Stimulated activated CD8-positive, alpha-beta memory T cell treated with anti-CD3 and anti-CD28 coated beads, Interleukin-7, amount 100 ng/mL, for 24 hours (primary cell): ENCODE data around the gene KCMF1.
A peak's percentile ranks its signal among the peaks of the same experiment; 100 is the strongest.

ENCODE experiments used
- DNase-seq: peaks from one replicate; pipeline ENCODE4 v3.0.0-alpha.2; 2020; ENCODE audit warnings: low read depth

Gene KCMF1

GRCh38 chr2:85024372-85025047 lies 53.5 kb downstream of the KCMF1 start:
- DNase-seq = no peak

GRCh38 chr2:85032621-85033020 lies 61.7 kb downstream of the KCMF1 start:
- DNase-seq = no peak

GRCh38 chr2:85033388-85033787 lies 62.4 kb downstream of the KCMF1 start:
- DNase-seq = no peak

GRCh38 chr2:85034158-85034557 lies 63.2 kb downstream of the KCMF1 start:
- DNase-seq = no peak

GRCh38 chr2:85037622-85038021 lies 66.7 kb downstream of the KCMF1 start:
- no peak for DNase-seq

- no peak for DNase-seq
Measured at GRCh38 chr2:85042330-85042729, 71.4 kb downstream of the KCMF1 start.

GRCh38 chr2:85048534-85048933 lies 77.6 kb downstream of the KCMF1 start:
- no peak for DNase-seq

- DNase-seq = no peak
Measured at GRCh38 chr2:85049236-85049635, 78.3 kb downstream of the KCMF1 start.

GRCh38 chr2:85053802-85054201 lies 82.8 kb downstream of the KCMF1 start:
- no peak for DNase-seq

- no peak for DNase-seq
Measured at GRCh38 chr2:85057226-85057962, 86.4 kb downstream of the KCMF1 start.

- no peak for DNase-seq
Measured at GRCh38 chr2:85061896-85062295, 90.9 kb downstream of the KCMF1 start.

- no peak for DNase-seq
Measured at GRCh38 chr2:85062565-85062964, 91.6 kb downstream of the KCMF1 start.

GRCh38 chr2:85063981-85064599 lies 93.1 kb downstream of the KCMF1 start:
- DNase-seq = no peak

- no peak for DNase-seq
Measured at GRCh38 chr2:85064927-85065577, 94.1 kb downstream of the KCMF1 start.

GRCh38 chr2:85066006-85066740 lies 95.2 kb downstream of the KCMF1 start:
- DNase-seq = no peak

GRCh38 chr2:85066874-85067351 lies 96.0 kb downstream of the KCMF1 start:
- DNase-seq = peak; percentile 16

- no peak for DNase-seq
Measured at GRCh38 chr2:85071096-85071495, 100.1 kb downstream of the KCMF1 start.

GRCh38 chr2:85073033-85073432 lies 102.1 kb downstream of the KCMF1 start:
- no peak for DNase-seq

GRCh38 chr2:85076618-85077274 lies 105.8 kb downstream of the KCMF1 start:
- DNase-seq = no peak

- DNase-seq = no peak
Measured at GRCh38 chr2:85077859-85078419, 107.0 kb downstream of the KCMF1 start.

- no peak for DNase-seq
Measured at GRCh38 chr2:85078536-85078935, 107.6 kb downstream of the KCMF1 start.
